ENCODE measurements around the gene MMP10. TPM values are rescaled to one million over a fixed set of nuclear protein-coding genes. Genes with fewer than 3 reads are reported as not detected.
"Not testable (repeated sequence)": the region's sequence is repeated elsewhere in the genome, so short reads cannot be mapped to it uniquely, and the experiment has no call there.

Gene MMP10
- polyA plus RNA-seq, 1 donor from 2014 or later = not detected

DNA sequence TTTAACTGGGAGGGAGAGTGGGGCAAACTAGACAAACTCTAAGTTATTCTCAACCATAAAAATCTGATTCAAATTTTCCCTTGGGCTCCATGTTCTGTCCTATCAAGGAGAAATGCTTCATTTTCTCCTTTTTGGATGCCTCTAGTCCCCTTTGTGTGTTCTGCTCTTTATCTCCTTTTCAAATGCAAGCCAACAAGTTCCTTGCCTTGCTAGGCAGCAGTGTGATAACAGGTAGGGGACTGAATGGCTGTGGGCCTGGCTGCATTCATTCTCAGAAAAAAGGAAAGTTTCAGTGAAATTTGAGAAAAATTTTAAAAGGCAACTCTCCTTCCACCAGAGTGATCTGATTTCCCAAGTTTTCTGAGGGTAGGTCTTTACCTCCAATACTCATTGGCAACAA is 28.8 kb downstream of the MMP10 start:
- Histone ChIP-seq H2AFZ (ENCODE audit: low read depth, low read length) (no peak overlapping the region), H3K27ac (ENCODE audit: low read length) (no peak overlapping the region), H3K79me2 (replicated peaks; ENCODE audit: insufficient read depth, low read length) (no peaks in the 10 kb centered on the region)

DNA sequence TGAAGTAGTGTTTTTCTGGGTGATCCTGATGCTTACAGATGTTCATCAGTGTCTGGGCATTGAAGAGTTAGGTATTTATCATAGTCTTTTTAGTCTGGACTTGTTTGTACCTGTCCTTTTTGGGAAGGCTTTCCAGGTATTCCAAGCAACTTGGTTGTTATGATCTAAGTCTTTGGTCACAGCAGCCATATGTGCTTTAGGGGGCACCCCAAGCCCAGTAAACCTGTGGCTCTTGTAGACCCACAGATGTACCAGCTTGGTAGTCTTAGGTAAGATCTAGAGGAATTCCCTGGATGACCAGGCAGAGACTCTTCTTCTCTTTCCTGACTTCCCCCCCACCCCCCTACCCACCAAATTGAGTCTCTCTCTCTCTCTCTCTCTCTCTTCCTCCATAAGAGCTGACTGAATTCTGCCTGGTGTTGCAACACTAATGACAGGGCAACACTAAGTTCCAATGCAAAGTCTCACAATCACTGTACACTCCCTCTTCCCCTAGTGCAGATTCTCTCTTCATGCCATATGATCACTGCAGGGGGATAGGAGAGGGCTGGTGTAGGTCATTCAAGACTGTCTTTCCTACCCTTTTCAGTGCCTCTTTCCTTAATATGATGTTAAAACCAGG is 31.2 kb downstream of the MMP10 start:
- TF ChIP-seq EZH2 (IDR thresholded peaks at IDR 0.05; ENCODE audit: borderline replicate concordance, insufficient read depth, low read length, poor library complexity, severe bottlenecking) = no peak
- TF ChIP-seq POLR2AphosphoS5 (IDR thresholded peaks at IDR 0.05) = no peak
- TF ChIP-seq TAF1 (IDR thresholded peaks at IDR 0.05; ENCODE audit: low read depth) = no peak
- TF ChIP-seq EP300 (conservative IDR thresholded peaks at IDR 0.05; ENCODE audit: poor library complexity, severe bottlenecking) = no peak
- no peak for TF ChIP-seq SMC3 (conservative IDR thresholded peaks at IDR 0.05; ENCODE audit: poor library complexity)
- no peak for TF ChIP-seq RAD21 (conservative IDR thresholded peaks at IDR 0.05)
- no peak for TF ChIP-seq MXI1 (conservative IDR thresholded peaks at IDR 0.05; ENCODE audit: poor library complexity, severe bottlenecking)
- TF ChIP-seq, protein P1, sequence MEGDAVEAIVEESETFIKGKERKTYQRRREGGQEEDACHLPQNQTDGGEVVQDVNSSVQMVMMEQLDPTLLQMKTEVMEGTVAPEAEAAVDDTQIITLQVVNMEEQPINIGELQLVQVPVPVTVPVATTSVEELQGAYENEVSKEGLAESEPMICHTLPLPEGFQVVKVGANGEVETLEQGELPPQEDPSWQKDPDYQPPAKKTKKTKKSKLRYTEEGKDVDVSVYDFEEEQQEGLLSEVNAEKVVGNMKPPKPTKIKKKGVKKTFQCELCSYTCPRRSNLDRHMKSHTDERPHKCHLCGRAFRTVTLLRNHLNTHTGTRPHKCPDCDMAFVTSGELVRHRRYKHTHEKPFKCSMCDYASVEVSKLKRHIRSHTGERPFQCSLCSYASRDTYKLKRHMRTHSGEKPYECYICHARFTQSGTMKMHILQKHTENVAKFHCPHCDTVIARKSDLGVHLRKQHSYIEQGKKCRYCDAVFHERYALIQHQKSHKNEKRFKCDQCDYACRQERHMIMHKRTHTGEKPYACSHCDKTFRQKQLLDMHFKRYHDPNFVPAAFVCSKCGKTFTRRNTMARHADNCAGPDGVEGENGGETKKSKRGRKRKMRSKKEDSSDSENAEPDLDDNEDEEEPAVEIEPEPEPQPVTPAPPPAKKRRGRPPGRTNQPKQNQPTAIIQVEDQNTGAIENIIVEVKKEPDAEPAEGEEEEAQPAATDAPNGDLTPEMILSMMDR (IDR thresholded peaks at IDR 0.05; ENCODE audit: poor library complexity, severe bottlenecking) = no peak
- no peak overlapping the region for H3K4me3 ChIP-seq (ENCODE audit: low read length)

More for the DNA sequence above, 28.8 kb downstream of the MMP10 start:
- H3F3A ChIP-seq (ENCODE audit: insufficient read depth, low read length, poor library complexity, severe bottlenecking) = no peaks in the 10 kb centered on the region
- no peaks in the 10 kb centered on the region for H3K36me3 ChIP-seq (ENCODE audit: insufficient read depth, low read length)
- no peak overlapping the region for H3K4me2 ChIP-seq (ENCODE audit: low read length)
- no peak overlapping the region for H3K4me3 ChIP-seq (ENCODE audit: low read length)
- H4K20me1 ChIP-seq (ENCODE audit: insufficient read depth) = no peaks in the 10 kb centered on the region
- no peaks in the 10 kb centered on the region for H3K9me3 ChIP-seq (ENCODE audit: low read length)
- no peaks in the 10 kb centered on the region for H3K27me3 ChIP-seq (ENCODE audit: insufficient read depth, low read depth, low read length)
- no peak overlapping the region for H3K9ac ChIP-seq (ENCODE audit: low read length)
- H3K9me2 ChIP-seq (ENCODE audit: insufficient read depth, low read length) = no peaks in the 10 kb centered on the region
- TF ChIP-seq RAD21 (conservative IDR thresholded peaks at IDR 0.05) (no peak), TAF1 (IDR thresholded peaks at IDR 0.05; ENCODE audit: low read depth) (no peak), SMC3 (conservative IDR thresholded peaks at IDR 0.05; ENCODE audit: poor library complexity) (no peak)
- TF ChIP-seq, protein P1 (IDR thresholded peaks at IDR 0.05; ENCODE audit: poor library complexity, severe bottlenecking) = no peak

DNA sequence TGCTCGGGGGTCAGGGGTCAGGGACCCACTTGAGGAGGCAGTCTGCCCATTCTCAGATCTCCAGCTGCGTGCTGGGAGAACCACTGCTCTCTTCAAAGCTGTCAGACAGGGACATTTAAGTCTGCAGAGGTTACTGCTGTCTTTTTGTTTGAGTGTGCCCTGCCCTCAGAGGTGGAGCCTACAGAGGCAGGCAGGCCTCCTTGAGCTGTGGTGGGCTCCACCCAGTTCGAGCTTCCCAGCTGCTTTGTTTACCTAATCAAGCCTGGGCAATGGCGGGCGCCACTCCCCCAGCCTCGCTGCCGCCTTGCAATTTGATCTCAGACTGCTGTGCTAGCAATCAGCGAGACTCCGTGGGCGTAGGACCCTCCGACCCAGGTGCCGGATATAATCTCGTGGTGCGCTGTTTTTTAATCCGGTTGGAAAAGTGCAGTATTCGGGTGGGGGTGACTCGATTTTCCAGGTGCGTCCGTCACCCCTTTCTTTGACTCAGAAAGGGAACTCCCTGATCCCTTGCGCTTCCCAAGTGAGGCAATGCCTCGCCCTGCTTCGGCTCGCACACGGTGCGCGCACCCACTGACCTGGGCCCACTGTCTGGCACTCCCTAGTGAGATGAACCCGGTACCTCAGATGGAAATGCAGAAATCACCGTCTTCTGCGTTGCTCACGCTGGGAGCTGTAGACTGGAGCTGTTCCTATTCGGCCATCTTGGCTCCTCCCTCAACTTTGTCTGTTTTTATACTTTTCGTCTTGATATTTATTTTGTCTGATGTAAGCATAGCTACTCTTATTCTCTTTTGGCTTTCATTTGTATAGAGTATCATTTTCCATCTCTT is 33.5 kb downstream of the MMP10 start:
- not testable (repeated sequence) for H3K27ac ChIP-seq (ENCODE audit: low read length); H3K9me2 ChIP-seq (ENCODE audit: insufficient read depth, low read length); H3K4me3 ChIP-seq (ENCODE audit: low read length); H3K9me3 ChIP-seq (ENCODE audit: low read length); H3K79me2 ChIP-seq (replicated peaks; ENCODE audit: insufficient read depth, low read length); H4K20me1 ChIP-seq (ENCODE audit: insufficient read depth); H3K9ac ChIP-seq (ENCODE audit: low read length); H2AFZ ChIP-seq (ENCODE audit: low read depth, low read length); H3K36me3 ChIP-seq (ENCODE audit: insufficient read depth, low read length); H3F3A ChIP-seq (ENCODE audit: insufficient read depth, low read length, poor library complexity, severe bottlenecking); H3K27me3 ChIP-seq (ENCODE audit: insufficient read depth, low read depth, low read length); H3K4me2 ChIP-seq (ENCODE audit: low read length)

More for the DNA sequence above, 31.2 kb downstream of the MMP10 start:
- no peak overlapping the region for H3K27ac ChIP-seq (ENCODE audit: low read length)
- no peaks in the 10 kb centered on the region for H3K79me2 ChIP-seq (replicated peaks; ENCODE audit: insufficient read depth, low read length)
- no peaks in the 10 kb centered on the region for H3F3A ChIP-seq (ENCODE audit: insufficient read depth, low read length, poor library complexity, severe bottlenecking)
- no peaks in the 10 kb centered on the region for H4K20me1 ChIP-seq (ENCODE audit: insufficient read depth)
- H3K4me2 ChIP-seq (ENCODE audit: low read length) = no peak overlapping the region
- no peaks in the 10 kb centered on the region for H3K27me3 ChIP-seq (ENCODE audit: insufficient read depth, low read depth, low read length)
- H3K36me3 ChIP-seq (ENCODE audit: insufficient read depth, low read length) = no peaks in the 10 kb centered on the region
- H3K9me2 ChIP-seq (ENCODE audit: insufficient read depth, low read length) = no peaks in the 10 kb centered on the region
- no peak overlapping the region for H2AFZ ChIP-seq (ENCODE audit: low read depth, low read length)
- H3K9ac ChIP-seq (ENCODE audit: low read length) = no peak overlapping the region
- no peaks in the 10 kb centered on the region for H3K9me3 ChIP-seq (ENCODE audit: low read length)

Data from neural cell (in vitro differentiated cells).